ENCODE measurements around the gene LPIN1. TPM values are rescaled to one million over a fixed set of nuclear protein-coding genes. Genes with fewer than 3 reads are reported as not detected.

The LPIN1 gene
- total and polyA plus RNA-seq, 2 of the 8 experiments (the other 6 are each of a cell fraction or from before 2014, with no cell fraction given): 4.3 to 9.8 TPM

DNA sequence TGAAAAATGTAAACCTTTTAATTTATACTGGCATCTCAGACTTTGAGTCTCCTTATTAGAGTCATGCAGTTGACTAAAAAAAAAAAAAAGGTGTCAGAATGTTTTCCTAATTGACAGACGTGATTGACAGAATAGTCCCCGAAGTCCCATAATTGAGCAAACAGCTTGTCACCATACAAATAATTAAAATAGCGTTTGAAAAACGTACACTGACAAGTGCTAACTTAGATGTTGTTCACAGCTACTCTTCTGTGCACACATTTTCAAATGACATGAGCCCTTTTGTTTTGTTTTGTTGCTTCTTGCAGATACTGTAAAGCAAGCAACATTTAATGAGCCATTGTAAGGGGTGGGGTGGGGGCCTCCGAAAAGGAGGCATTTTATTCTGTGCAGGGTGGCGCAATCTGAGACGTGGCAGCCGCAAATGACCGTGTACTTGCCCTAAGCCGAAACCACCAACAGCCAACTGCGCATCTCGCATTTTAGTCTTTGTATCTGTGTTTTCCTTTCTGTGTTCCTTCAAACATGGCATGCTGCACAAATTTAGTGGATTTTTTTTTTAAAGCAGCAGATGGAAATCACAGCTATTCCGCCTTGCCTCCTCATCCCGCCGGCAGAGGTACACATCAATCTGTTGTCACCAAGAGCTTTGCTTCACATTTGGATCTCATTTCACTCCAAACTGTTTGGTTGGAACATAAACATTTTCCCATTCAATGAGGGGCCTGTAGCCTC, 52.4 kb downstream of the LPIN1 start:
- no peak overlapping the region for H3K4me2 ChIP-seq (ENCODE audit: insufficient read depth in 1 of 2, low read depth in 2 of 2, low read length in 2 of 2)
- H2BK120ac ChIP-seq (replicated peaks; ENCODE audit: low read depth, low read length): no peak overlapping the region
- H3K56ac ChIP-seq (replicated peaks; ENCODE audit: insufficient read length, low read depth, low read length): no peak overlapping the region
- H3K79me1 ChIP-seq (ENCODE audit: low read depth, low read length): no peaks in the 10 kb centered on the region
- 91% methylated on average over 15 of the region's 15 CpGs; no CpG with 5 or more reads in 1 of the 2 experiments for WGBS, 2 experiments (ENCODE audit: extremely low coverage in 1 of 2, insufficient coverage in 1 of 2, insufficient read length in 1 of 2, insufficient replicate concordance in 2 of 2, low coverage in 1 of 2, low lambda C conversion rate in 2 of 2, missing lambda C conversion rate in 1 of 2)
- no peak overlapping the region for H3K27ac ChIP-seq (ENCODE audit: low read depth, low read length)
- no peaks in the 10 kb centered on the region for H3K23me2 ChIP-seq (ENCODE audit: low read depth, low read length)
- H4K5ac ChIP-seq (ENCODE audit: insufficient read length, low read depth, low read length): no peak overlapping the region
- H3K14ac ChIP-seq (ENCODE audit: insufficient read length): no peak overlapping the region
- TF ChIP-seq SIRT6 (IDR thresholded peaks at IDR 0.05; ENCODE audit: low read length) (no peak), RXRA (IDR thresholded peaks at IDR 0.05; ENCODE audit: insufficient read depth, low read depth, low read length) (no peak), TAF1 (IDR thresholded peaks at IDR 0.05; ENCODE audit: low read depth, low read length) (no peak), NANOG (IDR thresholded peaks at IDR 0.05; ENCODE audit: insufficient read depth, low read depth, low read length, poor library complexity, severe bottlenecking) (no peak), MAFK (IDR thresholded peaks at IDR 0.05; ENCODE audit: low read depth, low read length) (no peak), BACH1 (IDR thresholded peaks at IDR 0.05; ENCODE audit: low read length) (no peak), RFX5 (IDR thresholded peaks at IDR 0.05; ENCODE audit: borderline replicate concordance, low read depth, low read length) (no peak), RBBP5 (IDR thresholded peaks at IDR 0.05; ENCODE audit: borderline replicate concordance, low read depth, low read length) (no peak), PHF8 (conservative IDR thresholded peaks at IDR 0.05; ENCODE audit: low read depth, low read length) (no peak), CREB1 (IDR thresholded peaks at IDR 0.05) (no peak), POLR2AphosphoS5 (IDR thresholded peaks at IDR 0.05; ENCODE audit: low read depth, low read length) (no peak), CHD2 (IDR thresholded peaks at IDR 0.05; ENCODE audit: low read length) (no peak), EGR1 (IDR thresholded peaks at IDR 0.05; ENCODE audit: borderline replicate concordance, low read depth, low read length) (no peak)
- TF ChIP-seq, protein P1, sequence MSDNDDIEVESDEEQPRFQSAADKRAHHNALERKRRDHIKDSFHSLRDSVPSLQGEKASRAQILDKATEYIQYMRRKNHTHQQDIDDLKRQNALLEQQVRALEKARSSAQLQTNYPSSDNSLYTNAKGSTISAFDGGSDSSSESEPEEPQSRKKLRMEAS (IDR thresholded peaks at IDR 0.05): no peak
- H3K4me1 ChIP-seq (replicated peaks in 1 of 4; ENCODE audit: control insufficient read depth in 3 of 4, insufficient read depth in 4 of 4, low read length in 3 of 4): no peaks in the 10 kb centered on the region
- ChIA-PET CTCF (ENCODE audit: partially characterized antibody) (interaction anchor here (1.8 kb wide), 1 partner anchor 14 kb away, joined by 6 read pairs; no protein-coding TSS in a partner anchor), POLR2A (ENCODE audit: partially characterized antibody) (no interaction called here)
- H3K79me2 ChIP-seq (ENCODE audit: control insufficient read depth in 1 of 2, insufficient read depth in 2 of 2, low read length in 2 of 2): no peaks in the 10 kb centered on the region
- no peaks in the 10 kb centered on the region for H3K27me3 ChIP-seq (replicated peaks in 1 of 4; ENCODE audit: control insufficient read depth in 3 of 4, extremely low read depth in 1 of 4, insufficient read depth in 3 of 4, low read length in 3 of 4)
- H2AFZ ChIP-seq (ENCODE audit: low read length): no peak overlapping the region
- no peaks in the 10 kb centered on the region for H3K9me3 ChIP-seq (ENCODE audit: insufficient read depth in 2 of 2, low read depth in 1 of 2, low read length in 1 of 2)
- no peak overlapping the region for H3K18ac ChIP-seq (ENCODE audit: extremely low read depth, low read length)
- no peak overlapping the region for H4K8ac ChIP-seq (ENCODE audit: extremely low read depth, insufficient read depth, low read length)
- no peak overlapping the region for H3K23ac ChIP-seq (ENCODE audit: insufficient read length)
- H2BK20ac ChIP-seq (ENCODE audit: low read length): no peak overlapping the region
- no peak overlapping the region for H3K4me3 ChIP-seq (ENCODE audit: extremely low read depth in 1 of 4, insufficient read depth in 2 of 4, low read depth in 3 of 4, low read length in 4 of 4)
- H2BK15ac ChIP-seq (ENCODE audit: low read length): no peak overlapping the region
- H4K91ac ChIP-seq (replicated peaks; ENCODE audit: insufficient read length, low read length): no peak overlapping the region
- H2AK5ac ChIP-seq (ENCODE audit: low read depth, low read length): no peak overlapping the region
- no peak overlapping the region for H2BK5ac ChIP-seq (ENCODE audit: low read depth, low read length)
- no peak overlapping the region for H3K9ac ChIP-seq (replicated peaks in 1 of 4; ENCODE audit: extremely low read depth in 1 of 4, low read depth in 3 of 4, low read length in 3 of 4)
- H3K4ac ChIP-seq (replicated peaks; ENCODE audit: insufficient read length, low read depth, low read length): no peak overlapping the region
- H2BK12ac ChIP-seq (ENCODE audit: low read depth, low read length): no peak overlapping the region
- peaks cover 0 to 10% (median 1%) of the 10 kb centered on the region in 4 experiments; a peak in 4 of 8 replicates for H3K36me3 ChIP-seq (ENCODE audit: control insufficient read depth in 2 of 4, insufficient read depth in 4 of 4, low read length in 3 of 4)
- FAIRE-seq (no peak), DNase-seq (ENCODE audit: low read depth in 1 of 2, low spot score in 2 of 2) (no peak)
- no peaks in the 10 kb centered on the region for H4K20me1 ChIP-seq (replicated peaks in 1 of 2; ENCODE audit: control insufficient read depth in 1 of 2, insufficient read depth in 2 of 2, low read length in 2 of 2)

Data from H1 (cell line).